Suprapubic skin (tissue), 3 donors: ENCODE measurements around the gene MUC4.

Source experiments
- CTCF ChIP-seq, 2 donors: fragments of 200-600 bp in 1 of 2; fragments of 450-650 bp in 1 of 2; sonication (generic) in 1 of 2; IDR thresholded peaks; one replicate each; pipeline ENCODE4 v1.5.1; 2016 to 2019; ENCODE audit warnings: antibody characterized with exemption in 2 of 2, mild to moderate bottlenecking in 1 of 2, moderate library complexity in 1 of 2
- POLR2A ChIP-seq, 2 donors: fragments of 450-650 bp; IDR thresholded peaks; one replicate each; pipeline ENCODE4 v1.6.1; 2017; ENCODE audit warnings: antibody characterized with exemption in 2 of 2, mild to moderate bottlenecking in 2 of 2, moderate library complexity in 2 of 2

GRCh38 chr3:195698647-195699387, 112.9 kb downstream of the MUC4 start:
- TF ChIP-seq CTCF (IDR thresholded peaks at IDR 0.05) (no peak), POLR2A (IDR thresholded peaks at IDR 0.05) (no peak)
